ENCODE measurements around the gene CR1L. TPM values are rescaled to one million over a fixed set of nuclear protein-coding genes. Genes with fewer than 3 reads are reported as not detected.
A peak's percentile ranks its signal among the peaks of the same experiment; 100 is the strongest.

The CR1L gene
- total and polyA plus RNA-seq, 9 of the 15 experiments (the other 6 are each of a cell fraction or from before 2014, with no cell fraction given), result 10.1 to 74.8 (median 34.3) TPM

- TF ChIP-seq ZNF583 (CRISPR knock-in tag; IDR thresholded peaks at IDR 0.05) (peak; percentile 8; the same call in 1 of the 2 replicates), IRF1 (CRISPR knock-in tag; IDR thresholded peaks at IDR 0.05; ENCODE audit: borderline replicate concordance) (peak; percentile 91; the same call in 1 of the 2 replicates), PRDM10 (IDR thresholded peaks at IDR 0.05; ENCODE audit: partially characterized antibody) (peak; percentile 42), CREB1 (IDR thresholded peaks at IDR 0.05) (peak; percentile 70), CREB1 (CRISPR knock-in tag; IDR thresholded peaks at IDR 0.05) (peak; percentile 84), ILK (tag; IDR thresholded peaks at IDR 0.05; ENCODE audit: borderline replicate concordance, low read depth) (no peak), JUND (IDR thresholded peaks at IDR 0.05; ENCODE audit: borderline replicate concordance, low read depth, low read length) (peak; percentile 33; the same call in 1 of the 2 replicates), JUND (tag; IDR thresholded peaks at IDR 0.05; ENCODE audit: borderline replicate concordance, low read depth, low read length) (no peak), SOX6 (IDR thresholded peaks at IDR 0.05) (no peak), PHF21A (IDR thresholded peaks at IDR 0.05; ENCODE audit: borderline replicate concordance, low read depth) (peak; percentile 57; the same call in 1 of the 2 replicates), ZNF668 (CRISPR knock-in tag; IDR thresholded peaks at IDR 0.05) (0 out of 2 replicates have a peak, but pooled peaks have one; percentile 36), SAP30 (IDR thresholded peaks at IDR 0.05; ENCODE audit: borderline replicate concordance, insufficient read depth, low read depth, low read length, poor library complexity, severe bottlenecking) (peak; percentile 98), USF1 (CRISPR knock-in tag; IDR thresholded peaks at IDR 0.05) (peak; percentile 70), ZSCAN29 (IDR thresholded peaks at IDR 0.05) (peak; percentile 79), ZNF263 (CRISPR knock-in tag; IDR thresholded peaks at IDR 0.05; ENCODE audit: borderline replicate concordance) (0 out of 2 replicates have a peak, but pooled peaks have one; percentile 47), SMARCB1 (IDR thresholded peaks at IDR 0.05; ENCODE audit: insufficient read length, low read depth) (no peak)
- TF ChIP-seq, protein P1, sequence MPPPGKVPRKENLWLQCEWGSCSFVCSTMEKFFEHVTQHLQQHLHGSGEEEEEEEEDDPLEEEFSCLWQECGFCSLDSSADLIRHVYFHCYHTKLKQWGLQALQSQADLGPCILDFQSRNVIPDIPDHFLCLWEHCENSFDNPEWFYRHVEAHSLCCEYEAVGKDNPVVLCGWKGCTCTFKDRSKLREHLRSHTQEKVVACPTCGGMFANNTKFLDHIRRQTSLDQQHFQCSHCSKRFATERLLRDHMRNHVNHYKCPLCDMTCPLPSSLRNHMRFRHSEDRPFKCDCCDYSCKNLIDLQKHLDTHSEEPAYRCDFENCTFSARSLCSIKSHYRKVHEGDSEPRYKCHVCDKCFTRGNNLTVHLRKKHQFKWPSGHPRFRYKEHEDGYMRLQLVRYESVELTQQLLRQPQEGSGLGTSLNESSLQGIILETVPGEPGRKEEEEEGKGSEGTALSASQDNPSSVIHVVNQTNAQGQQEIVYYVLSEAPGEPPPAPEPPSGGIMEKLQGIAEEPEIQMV (tag; conservative IDR thresholded peaks at IDR 0.05; ENCODE audit: low read depth), result peak; percentile 82
- TF ChIP-seq, protein P2, sequence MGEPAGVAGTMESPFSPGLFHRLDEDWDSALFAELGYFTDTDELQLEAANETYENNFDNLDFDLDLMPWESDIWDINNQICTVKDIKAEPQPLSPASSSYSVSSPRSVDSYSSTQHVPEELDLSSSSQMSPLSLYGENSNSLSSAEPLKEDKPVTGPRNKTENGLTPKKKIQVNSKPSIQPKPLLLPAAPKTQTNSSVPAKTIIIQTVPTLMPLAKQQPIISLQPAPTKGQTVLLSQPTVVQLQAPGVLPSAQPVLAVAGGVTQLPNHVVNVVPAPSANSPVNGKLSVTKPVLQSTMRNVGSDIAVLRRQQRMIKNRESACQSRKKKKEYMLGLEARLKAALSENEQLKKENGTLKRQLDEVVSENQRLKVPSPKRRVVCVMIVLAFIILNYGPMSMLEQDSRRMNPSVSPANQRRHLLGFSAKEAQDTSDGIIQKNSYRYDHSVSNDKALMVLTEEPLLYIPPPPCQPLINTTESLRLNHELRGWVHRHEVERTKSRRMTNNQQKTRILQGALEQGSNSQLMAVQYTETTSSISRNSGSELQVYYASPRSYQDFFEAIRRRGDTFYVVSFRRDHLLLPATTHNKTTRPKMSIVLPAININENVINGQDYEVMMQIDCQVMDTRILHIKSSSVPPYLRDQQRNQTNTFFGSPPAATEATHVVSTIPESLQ (CRISPR knock-in tag; IDR thresholded peaks at IDR 0.05), result peak; percentile 55; the same call in 1 of the 2 replicates
These were observed at the start of gene CR1L (continued) for GRCh38 chr1:207644852-207645634.

Data from K562 (cell line).